HepG2 (cell line): Measurements from ENCODE around the gene ACTL6A. TPM values are rescaled to one million over a fixed set of nuclear protein-coding genes. Genes with fewer than 3 reads are reported as not detected.

Experiments
- ATAC-seq: fragments of 200-7000 bp; cut with Tn5 transposase; 3 replicates; pipeline ENCODE4 v1.9.1; 2020; ENCODE audit warnings: mild to moderate bottlenecking, moderate library complexity
- BruUV-seq: library from RNA; stranded (reverse); fragments of 400-500 nt; replicated peaks from 2 replicates; lab custom pipeline; 2021; lab: Mats Ljungman, UMichigan
- CTCF ChIA-PET: fragments of 300-600 bp; formaldehyde crosslinking; extraction: SDS; loops from one replicate; lab custom pipeline; 2021; ENCODE audit warnings: low total read pairs, inconsistent platforms, low intra/inter-chr PET ratio; lab: Yijun Ruan, JAX
- POLR2A ChIA-PET: fragments of 350-600 bp; sonication (Branson Sonifier 250); formaldehyde crosslinking; loops from one replicate; lab custom pipeline; 2020; ENCODE audit warnings: antibody characterized with exemption, inconsistent platforms; lab: Yijun Ruan, JAX
- DNase-seq: peaks from one replicate; pipeline ENCODE4 v3.0.0-alpha.2; 2015; ENCODE audit warnings: low spot score
- FAIRE-seq: peaks from 3 replicates; lab custom pipeline; 2011; peaks lifted over from hg19 to GRCh38; lab: Jason Lieb, UNC
- H2AFZ ChIP-seq: one replicate; pipeline ENCODE4 v1.6.1; 2011; ENCODE audit warnings: low read length, inconsistent platforms
- H3K27ac ChIP-seq: fragments of 300-600 bp; 3 replicates; pipeline ENCODE4 v1.8.0; 2011; ENCODE audit warnings: mixed run types, mild to moderate bottlenecking, mixed read lengths, low read length, inconsistent platforms; ENCODE audit not compliant: insufficient read depth; ENCODE audit errors: extremely low read length
- H3K27me3 ChIP-seq, 2 experiments: fragments of 200-600 bp in 1 of 2; 2 replicates in 1 of 2; 3 replicates in 1 of 2; pipeline versions ENCODE4 v1.6.0 to v1.8.0; 2011; ENCODE audit warnings: low read length in 2 of 2, mild to moderate bottlenecking in 2 of 2, moderate library complexity in 2 of 2, inconsistent platforms in 1 of 2; ENCODE audit not compliant: insufficient read depth in 2 of 2, control insufficient read depth in 1 of 2
- H3K36me3 ChIP-seq, 2 experiments: fragments of 200-600 bp in 1 of 2; replicated peaks in 1 of 2; 2 replicates in 1 of 2; 3 replicates in 1 of 2; pipeline versions ENCODE4 v1.5.1 to v1.8.0; 2011; ENCODE audit warnings: low read length in 2 of 2, inconsistent platforms in 1 of 2; ENCODE audit not compliant: insufficient read depth in 2 of 2, control insufficient read depth in 1 of 2
- H3K4me1 ChIP-seq: 2 replicates; pipeline ENCODE4 v1.5.1; 2012; ENCODE audit warnings: low read length, inconsistent platforms; ENCODE audit not compliant: insufficient read depth
- H3K4me2 ChIP-seq: 2 replicates; pipeline ENCODE4 v1.6.0; 2011; ENCODE audit warnings: low read depth, low read length, inconsistent platforms
- H3K4me3 ChIP-seq, 3 experiments: fragments of 200-600 bp in 1 of 3; sonication (generic), shearing (Covaris generic) in 1 of 3; replicated peaks in 1 of 3; 2 replicates each; pipeline ENCODE4 v1.5.1; 2011 to 2016; ENCODE audit warnings: low read length in 3 of 3, inconsistent platforms in 2 of 3, low read depth in 2 of 3, mild to moderate bottlenecking in 2 of 3, control low read depth in 1 of 3, mixed read lengths in 1 of 3; ENCODE audit not compliant: insufficient read depth in 1 of 3
- H3K79me2 ChIP-seq: one replicate; pipeline ENCODE4 v1.6.1; 2011; ENCODE audit warnings: low read length, inconsistent platforms; ENCODE audit not compliant: insufficient read depth
- H3K9ac ChIP-seq: 2 replicates; pipeline ENCODE4 v1.6.0; 2011; ENCODE audit warnings: mild to moderate bottlenecking, low read depth, low read length, inconsistent platforms; ENCODE audit not compliant: insufficient read depth
- H3K9me3 ChIP-seq: 2 replicates; pipeline ENCODE4 v1.5.1; 2012; ENCODE audit warnings: mild to moderate bottlenecking, low read length
- H4K20me1 ChIP-seq: 2 replicates; pipeline ENCODE4 v1.6.0; 2011; ENCODE audit warnings: inconsistent platforms, mild to moderate bottlenecking, low read length, moderate library complexity; ENCODE audit not compliant: insufficient read depth
- ARNT2 ChIP-seq: sonication (generic); formaldehyde crosslinking; IDR thresholded peaks from 2 replicates; pipeline ENCODE4 v1.8.0; 2022; ENCODE audit warnings: mild to moderate bottlenecking, low read depth, missing genetic modification reagents, moderate library complexity
- CAMTA2 ChIP-seq: sonication (generic); formaldehyde crosslinking; IDR thresholded peaks from 2 replicates; pipeline ENCODE4 v1.4.0; 2020; ENCODE audit warnings: mild to moderate bottlenecking, missing genetic modification reagents, borderline replicate concordance
- ELF4 ChIP-seq: sonication (generic); formaldehyde crosslinking; IDR thresholded peaks from 2 replicates; pipeline ENCODE4 v1.5.0; 2020; ENCODE audit warnings: missing genetic modification reagents, mild to moderate bottlenecking, moderate library complexity, borderline replicate concordance
- NFRKB ChIP-seq: fragments of 450-650 bp; IDR thresholded peaks from 2 replicates; pipeline ENCODE4 v1.6.1; 2017
- RBM39 ChIP-seq: fragments of 200-400 bp; formaldehyde crosslinking; IDR thresholded peaks from one replicate; pipeline ENCODE4 v1.6.1; 2018; ENCODE audit warnings: antibody characterized with exemption, mild to moderate bottlenecking, low read depth, low read length; ENCODE audit not compliant: poor library complexity, severe bottlenecking
- REPIN1 ChIP-seq: sonication (generic); formaldehyde crosslinking; IDR thresholded peaks from 2 replicates; pipeline ENCODE4 v1.8.0; 2022; ENCODE audit warnings: missing genetic modification reagents, low read depth, mild to moderate bottlenecking, borderline replicate concordance
- SNAI1 ChIP-seq: sonication (generic); formaldehyde crosslinking; IDR thresholded peaks from 2 replicates; pipeline ENCODE4 v1.5.0; 2020; ENCODE audit warnings: mild to moderate bottlenecking, missing genetic modification reagents, borderline replicate concordance
- ZNF3 ChIP-seq: IDR thresholded peaks from 2 replicates; pipeline ENCODE4 v1.7.0; 2017; ENCODE audit warnings: inconsistent platforms
- ZNF451 ChIP-seq: sonication (generic); formaldehyde crosslinking; IDR thresholded peaks from 2 replicates; pipeline ENCODE4 v1.5.0; 2020; ENCODE audit warnings: mild to moderate bottlenecking, missing genetic modification reagents
- ZNF615 ChIP-seq: sonication (generic); formaldehyde crosslinking; IDR thresholded peaks from 2 replicates; pipeline ENCODE4 v1.5.0; 2020; ENCODE audit warnings: mild to moderate bottlenecking, missing genetic modification reagents, borderline replicate concordance
- ZNF777 ChIP-seq: sonication (generic); formaldehyde crosslinking; IDR thresholded peaks from 2 replicates; pipeline ENCODE4 v1.4.0; 2020; ENCODE audit warnings: missing genetic modification reagents
- ZNF839 ChIP-seq: sonication (generic); formaldehyde crosslinking; IDR thresholded peaks from 2 replicates; pipeline ENCODE4 v1.4.0; 2020; ENCODE audit warnings: missing genetic modification reagents, mild to moderate bottlenecking, borderline replicate concordance
- ZSCAN21 ChIP-seq: sonication (generic); formaldehyde crosslinking; IDR thresholded peaks from 2 replicates; pipeline ENCODE4 v1.8.0; 2022; ENCODE audit warnings: mild to moderate bottlenecking, missing genetic modification reagents, moderate library complexity, borderline replicate concordance
- WGBS: methylation state at CpG from one replicate; pipeline ENCODE4 v1.1.6; 2017; ENCODE audit warnings: low lambda C conversion rate; 5-methylcytosine and 5-hydroxymethylcytosine counted together
- in situ Hi-C: cut with HindIII; loops from 2 replicates; pipeline ENCODE4 v1.10.0; 2017; ENCODE audit warnings: low pct_unique_long_range_greater_than_20kb; ENCODE audit not compliant: extremely low pct_ligation_motif_present
- intact Hi-C: fragments of 100-400 bp; cut with micrococcal nuclease; formaldehyde crosslinking; loops from one replicate; pipeline ENCODE4 v1.10.0; 2022; ENCODE audit not compliant: unreplicated experiment
- polyA plus RNA-seq, 8 experiments: library from polyadenylated mRNA; depleted of rRNA in 3 of 8; stranded (reverse) in 7 of 8; unstranded in 1 of 8; fragments of >200 nt; fragmentation: Illumina TruSeq in 4 of 8; extraction: Trizol in 4 of 8; gene quantifications; 2 replicates each; pipeline versions ENCODE4 v1.2.1 to v1.2.3, GENCODE V29; 2011 to 2016; ENCODE audit warnings: low read depth in 4 of 8, missing spikeins in 1 of 8, mixed read lengths in 1 of 8; ENCODE audit not compliant: insufficient read depth in 1 of 8
- total RNA-seq, 5 experiments: library from RNA; depleted of rRNA; stranded (reverse); fragments of >200 nt; fragmentation: Illumina TruSeq; extraction: Trizol; gene quantifications; 2 replicates each; pipeline ENCODE4 v1.2.3, GENCODE V29; 2016; ENCODE audit warnings: low read depth in 1 of 5
- TF ChIP-seq, protein P1 (sequence below): sonication (generic); formaldehyde crosslinking; IDR thresholded peaks from one replicate; pipeline ENCODE4 v1.5.1; 2020; ENCODE audit warnings: mild to moderate bottlenecking, missing genetic modification reagents; ENCODE audit errors: not compliant biosample characterization
- TF ChIP-seq, protein P2 (sequence below): sonication (generic); formaldehyde crosslinking; IDR thresholded peaks from 2 replicates; pipeline ENCODE4 v1.8.1; 2023; ENCODE audit warnings: mild to moderate bottlenecking, inconsistent platforms, moderate library complexity, missing genetic modification reagents, borderline replicate concordance

Gene ACTL6A
- total and polyA plus RNA-seq, 2 of the 13 experiments (the other 11 are each of a cell fraction or from before 2014, with no cell fraction given) = 58.1 to 84.1 TPM

DNA sequence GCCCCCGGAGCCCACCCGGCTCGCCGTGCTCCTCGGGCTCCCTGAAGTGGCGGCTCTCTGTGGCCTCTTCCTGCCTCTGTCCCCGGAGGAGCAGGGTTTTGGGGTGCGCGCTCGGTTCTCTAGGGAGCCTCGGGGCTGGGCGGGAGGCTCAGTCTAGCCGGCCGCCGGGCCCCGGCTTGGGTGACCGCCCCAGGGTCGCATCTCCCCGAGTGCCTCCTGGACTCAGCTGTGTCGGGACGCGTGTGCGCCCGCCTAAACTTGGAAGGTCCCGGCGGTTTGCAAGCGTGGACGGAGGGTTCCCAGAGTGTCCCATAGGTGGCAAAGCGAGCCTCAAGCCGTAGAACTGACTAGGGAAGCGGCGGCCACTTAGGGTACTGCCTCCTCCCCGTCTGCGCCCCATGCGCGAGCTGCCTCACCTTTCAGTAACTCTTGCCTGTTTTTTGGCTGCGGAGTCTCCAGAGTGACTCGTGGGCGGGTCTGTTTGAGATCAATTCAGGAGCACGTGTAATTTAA, 601 bp downstream of the ACTL6A start:
- ChIA-PET POLR2A (interaction anchor here (0.8 to 1.9 kb wide), 6 partner anchors 15 to 415 kb away, joined by 3 to 19 read pairs (median 6); partner anchors contain the start of genes MRPL47, NDUFB5, PIK3CA and ZNF639), CTCF (no interaction called here)
- no peaks in the 10 kb centered on the region for H3K9me3 ChIP-seq
- peak overlapping the region; percentile 64 for H2AFZ ChIP-seq
- H3K9ac ChIP-seq = peak overlapping the region; percentile 88
- no peaks in the 10 kb centered on the region for H4K20me1 ChIP-seq
- DNase-seq (peak; percentile 70), FAIRE-seq (peak; percentile 50), ATAC-seq (peak; percentile 91)
- no peaks in the 10 kb centered on the region for H3K27me3 ChIP-seq
- H3K79me2 ChIP-seq = peaks cover 41% of the 10 kb centered on the region
- no peaks in the 10 kb centered on the region for H3K36me3 ChIP-seq
- intact Hi-C loops = loop anchor here (2.0 kb wide), 1 partner anchor 41 kb away; the partner anchor contains the start of genes MRPL47 and NDUFB5
- H3K27ac ChIP-seq = peak overlapping the region; percentile 94
- peaks cover 23% of the 10 kb centered on the region for H3K4me1 ChIP-seq
- no TSS peak for BruUV-seq
- peak overlapping the region; percentile 87 to 97 (median 91) for H3K4me3 ChIP-seq
- peak overlapping the region; percentile 77 for H3K4me2 ChIP-seq
- 0% methylated on average over 6 of the region's 40 CpGs for WGBS
- in situ Hi-C loops = loop anchor here (25.0 kb wide), 1 partner anchor 426 kb away; the partner anchor contains the start of gene PIK3CA
- TF ChIP-seq REPIN1 = 0 out of 2 replicates have a peak, but pooled peaks have one; percentile 17
- no peak for TF ChIP-seq ZNF839
- TF ChIP-seq ZNF777 (CRISPR knock-in tag) = 0 out of 2 replicates have a peak, but pooled peaks have one; percentile 15
- 0 out of 2 replicates have a peak, but pooled peaks have one; percentile 18 for TF ChIP-seq ELF4 (CRISPR knock-in tag)
- TF ChIP-seq RBM39 = no peak
- no peak for TF ChIP-seq ZNF3 (CRISPR knock-in tag)
- TF ChIP-seq, protein P1, sequence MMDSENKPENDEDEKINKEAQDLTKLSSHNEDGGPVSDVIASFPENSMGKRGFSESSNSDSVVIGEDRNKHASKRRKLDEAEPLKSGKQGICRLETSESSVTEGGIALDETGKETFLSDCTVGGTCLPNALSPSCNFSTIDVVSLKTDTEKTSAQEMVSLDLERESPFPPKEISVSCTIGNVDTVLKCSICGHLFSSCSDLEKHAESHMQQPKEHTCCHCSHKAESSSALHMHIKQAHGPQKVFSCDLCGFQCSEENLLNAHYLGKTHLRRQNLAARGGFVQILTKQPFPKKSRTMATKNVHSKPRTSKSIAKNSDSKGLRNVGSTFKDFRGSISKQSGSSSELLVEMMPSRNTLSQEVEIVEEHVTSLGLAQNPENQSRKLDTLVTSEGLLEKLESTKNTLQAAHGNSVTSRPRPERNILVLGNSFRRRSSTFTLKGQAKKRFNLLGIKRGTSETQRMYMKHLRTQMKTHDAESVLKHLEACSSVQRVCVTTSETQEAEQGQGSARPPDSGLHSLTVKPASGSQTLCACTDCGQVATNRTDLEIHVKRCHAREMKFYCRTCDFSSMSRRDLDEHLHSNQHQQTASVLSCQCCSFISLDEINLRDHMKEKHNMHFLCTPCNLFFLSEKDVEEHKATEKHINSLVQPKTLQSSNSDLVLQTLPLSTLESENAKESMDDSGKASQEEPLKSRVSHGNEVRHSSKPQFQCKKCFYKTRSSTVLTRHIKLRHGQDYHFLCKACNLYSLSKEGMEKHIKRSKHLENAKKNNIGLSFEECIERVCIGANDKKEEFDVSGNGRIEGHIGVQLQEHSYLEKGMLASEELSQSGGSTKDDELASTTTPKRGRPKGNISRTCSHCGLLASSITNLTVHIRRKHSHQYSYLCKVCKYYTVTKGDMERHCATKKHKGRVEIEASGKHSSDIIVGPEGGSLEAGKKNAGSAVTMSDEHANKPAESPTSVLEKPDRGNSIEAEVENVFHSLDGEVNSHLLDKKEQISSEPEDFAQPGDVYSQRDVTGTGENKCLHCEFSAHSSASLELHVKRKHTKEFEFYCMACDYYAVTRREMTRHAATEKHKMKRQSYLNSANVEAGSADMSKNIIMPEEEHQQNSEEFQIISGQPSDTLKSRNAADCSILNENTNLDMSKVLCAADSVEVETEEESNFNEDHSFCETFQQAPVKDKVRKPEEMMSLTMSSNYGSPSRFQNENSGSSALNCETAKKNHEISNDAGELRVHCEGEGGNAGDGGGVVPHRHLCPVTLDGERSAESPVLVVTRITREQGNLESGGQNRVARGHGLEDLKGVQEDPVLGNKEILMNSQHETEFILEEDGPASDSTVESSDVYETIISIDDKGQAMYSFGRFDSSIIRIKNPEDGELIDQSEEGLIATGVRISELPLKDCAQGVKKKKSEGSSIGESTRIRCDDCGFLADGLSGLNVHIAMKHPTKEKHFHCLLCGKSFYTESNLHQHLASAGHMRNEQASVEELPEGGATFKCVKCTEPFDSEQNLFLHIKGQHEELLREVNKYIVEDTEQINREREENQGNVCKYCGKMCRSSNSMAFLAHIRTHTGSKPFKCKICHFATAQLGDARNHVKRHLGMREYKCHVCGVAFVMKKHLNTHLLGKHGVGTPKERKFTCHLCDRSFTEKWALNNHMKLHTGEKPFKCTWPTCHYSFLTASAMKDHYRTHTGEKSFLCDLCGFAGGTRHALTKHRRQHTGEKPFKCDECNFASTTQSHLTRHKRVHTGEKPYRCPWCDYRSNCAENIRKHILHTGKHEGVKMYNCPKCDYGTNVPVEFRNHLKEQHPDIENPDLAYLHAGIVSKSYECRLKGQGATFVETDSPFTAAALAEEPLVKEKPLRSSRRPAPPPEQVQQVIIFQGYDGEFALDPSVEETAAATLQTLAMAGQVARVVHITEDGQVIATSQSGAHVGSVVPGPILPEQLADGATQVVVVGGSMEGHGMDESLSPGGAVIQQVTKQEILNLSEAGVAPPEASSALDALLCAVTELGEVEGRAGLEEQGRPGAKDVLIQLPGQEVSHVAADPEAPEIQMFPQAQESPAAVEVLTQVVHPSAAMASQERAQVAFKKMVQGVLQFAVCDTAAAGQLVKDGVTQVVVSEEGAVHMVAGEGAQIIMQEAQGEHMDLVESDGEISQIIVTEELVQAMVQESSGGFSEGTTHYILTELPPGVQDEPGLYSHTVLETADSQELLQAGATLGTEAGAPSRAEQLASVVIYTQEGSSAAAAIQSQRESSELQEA (CRISPR knock-in tag) = peak; percentile 36
- TF ChIP-seq ZNF615 (CRISPR knock-in tag) = no peak
- TF ChIP-seq NFRKB = no peak
- TF ChIP-seq ZNF451 (CRISPR knock-in tag) = peak; percentile 15; the same call in 1 of the 2 replicates
- TF ChIP-seq ARNT2 = no peak
- TF ChIP-seq SNAI1 = no peak
- no peak for TF ChIP-seq ZSCAN21 (CRISPR knock-in tag)
- TF ChIP-seq, protein P2, sequence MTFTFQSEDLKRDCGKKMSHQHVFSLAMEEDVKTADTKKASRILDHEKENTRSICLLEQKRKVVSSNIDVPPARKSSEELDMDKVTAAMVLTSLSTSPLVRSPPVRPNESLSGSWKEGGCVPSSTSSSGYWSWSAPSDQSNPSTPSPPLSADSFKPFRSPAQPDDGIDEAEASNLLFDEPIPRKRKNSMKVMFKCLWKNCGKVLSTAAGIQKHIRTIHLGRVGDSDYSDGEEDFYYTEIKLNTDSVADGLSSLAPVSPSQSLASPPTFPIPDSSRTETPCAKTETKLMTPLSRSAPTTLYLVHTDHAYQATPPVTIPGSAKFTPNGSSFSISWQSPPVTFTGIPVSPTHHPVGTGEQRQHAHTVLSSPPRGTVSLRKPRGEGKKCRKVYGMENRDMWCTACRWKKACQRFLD (CRISPR knock-in tag) = no peak
- TF ChIP-seq CAMTA2 (CRISPR knock-in tag) = no peak
